T-cell (primary cell): Measurements from ENCODE around the gene KCNN1. TPM values are rescaled to one million over a fixed set of nuclear protein-coding genes. Genes with fewer than 3 reads are reported as not detected.

ENCODE experiments used
- ATAC-seq, 4 experiments: fragments of 200-7000 bp in 3 of 4; fragments of 150-1000 bp in 1 of 4; cut with Tn5 transposase; replicated peaks in 1 of 4; 1 replicate in 3 of 4; 2 replicates in 1 of 4; pipeline ENCODE4 v1.10.0; 2021; ENCODE audit warnings: moderate library complexity in 3 of 4, mild to moderate bottlenecking in 2 of 4, moderate number of reproducible peaks in 1 of 4
- CTCF ChIA-PET, 2 donors: fragments of 300-600 bp; sonication (Branson Sonifier 250); formaldehyde crosslinking; loops; one replicate each; lab custom pipeline; 2022; ENCODE audit warnings: antibody characterized with exemption in 2 of 2; lab: Charles Lee
- POLR2A ChIA-PET, 2 donors: fragments of 300-600 bp; sonication (Branson Sonifier 250); formaldehyde crosslinking; loops; one replicate each; lab custom pipeline; 2022; ENCODE audit warnings: antibody characterized with exemption in 2 of 2; lab: Charles Lee
- DNase-seq, 35 experiments: peaks; one replicate each; pipeline versions ENCODE4 v3.0.0 to v3.0.0-alpha.2; 2013 to 2023
- H3K27ac ChIP-seq: one replicate; pipeline ENCODE4 v1.5.1; 2013; ENCODE audit warnings: low read length
- H3K27me3 ChIP-seq, 2 experiments: replicated peaks in 1 of 2; 1 replicate in 1 of 2; 2 replicates in 1 of 2; pipeline versions ENCODE4 v1.6.1 to v1.7.0; 2013; ENCODE audit warnings: low read length in 1 of 2, mixed read lengths in 1 of 2; ENCODE audit not compliant: control insufficient read depth in 2 of 2, insufficient read depth in 2 of 2; ENCODE audit errors: extremely low read depth in 1 of 2
- H3K36me3 ChIP-seq, 2 donors: 1 replicate in 1 of 2; 2 replicates in 1 of 2; pipeline versions ENCODE4 v1.6.1 to v1.7.0; 2013; ENCODE audit warnings: low read length in 1 of 2; ENCODE audit not compliant: control insufficient read depth in 2 of 2, insufficient read depth in 1 of 2; ENCODE audit errors: extremely low read depth in 1 of 2
- H3K4me1 ChIP-seq, 2 experiments: 1 replicate in 1 of 2; 2 replicates in 1 of 2; pipeline versions ENCODE4 v1.6.1 to v1.7.0; 2013; ENCODE audit warnings: low read length in 2 of 2, mixed read lengths in 1 of 2; ENCODE audit not compliant: insufficient read depth in 2 of 2, control insufficient read depth in 1 of 2; ENCODE audit errors: extremely low read depth in 1 of 2
- H3K4me3 ChIP-seq, 2 donors: 1 replicate in 1 of 2; 2 replicates in 1 of 2; pipeline versions ENCODE4 v1.5.1 to v1.7.0; 2013; ENCODE audit warnings: mild to moderate bottlenecking in 2 of 2, low read length in 1 of 2, moderate library complexity in 1 of 2; ENCODE audit not compliant: control insufficient read depth in 1 of 2; ENCODE audit errors: extremely low read depth in 1 of 2
- H3K9me3 ChIP-seq: 2 replicates; pipeline ENCODE4 v1.7.0; 2013
- H3K27ac Mint-ChIP-seq, 2 donors: one replicate each; pipeline ENCODE4 v1.8.0; 2020 to 2021; ENCODE audit warnings: mild to moderate bottlenecking in 2 of 2, mixed read lengths in 2 of 2
- H3K27me3 Mint-ChIP-seq, 2 donors: one replicate each; pipeline ENCODE4 v1.8.0; 2021 to 2022; ENCODE audit warnings: mixed read lengths in 2 of 2
- H3K36me3 Mint-ChIP-seq: one replicate; pipeline ENCODE4 v1.8.0; 2021; ENCODE audit warnings: mixed read lengths
- H3K4me1 Mint-ChIP-seq, 3 donors: one replicate each; pipeline ENCODE4 v1.8.0; 2020 to 2022; ENCODE audit warnings: mixed read lengths in 3 of 3, mild to moderate bottlenecking in 1 of 3
- H3K4me3 Mint-ChIP-seq, 3 donors: one replicate each; pipeline ENCODE4 v1.8.0; 2020 to 2022; ENCODE audit warnings: mild to moderate bottlenecking in 3 of 3, mixed read lengths in 3 of 3, moderate library complexity in 3 of 3
- H3K9me3 Mint-ChIP-seq, 3 donors: one replicate each; pipeline ENCODE4 v1.8.0; 2020 to 2022; ENCODE audit warnings: mixed read lengths in 3 of 3
- WGBS: methylation state at CpG from one replicate; pipeline ENCODE4 v1.1.5; 2013; ENCODE audit warnings: missing lambda C conversion rate; ENCODE audit not compliant: insufficient coverage; 5-methylcytosine and 5-hydroxymethylcytosine counted together
- total RNA-seq, 35 experiments: library from RNA in 6 of 35; stranded (reverse) in 6 of 35; fragments of 120-200 nt in 1 of 35; gene quantifications; one replicate each; pipeline versions ENCODE4 v1.2.1 to v1.2.4 and lab custom pipeline; 2013 to 2026

KCNN1 gene
- total RNA-seq, 5 donors from 2014 or later (not counting 1 experiment from before 2014, with no cell fraction given): not detected

GRCh38 chr19:18049385-18049784 lies 82.5 kb downstream of the KCNN1 start:
- H3K4me1 Mint-ChIP-seq: peaks cover 44 to 52% (median 51%) of the 10 kb centered on the region in 3 donors
- DNase-seq (no peak), ATAC-seq (no peak)
- H3K9me3 Mint-ChIP-seq: no peaks in the 10 kb centered on the region
- peaks cover 0 to 3% of the 10 kb centered on the region in 2 experiments for H3K27me3 ChIP-seq
- no peak overlapping the region for H3K4me3 ChIP-seq
- CTCF ChIA-PET: no interaction called here
- no peaks in the 10 kb centered on the region for H3K27me3 Mint-ChIP-seq
- H3K4me1 ChIP-seq: peaks cover 15 to 37% of the 10 kb centered on the region in 2 experiments
- no peak overlapping the region for H3K27ac ChIP-seq
- no peaks in the 10 kb centered on the region for H3K9me3 ChIP-seq
- 98% methylated on average over 7 of the region's 10 CpGs for WGBS
- POLR2A ChIA-PET: no interaction called here
- H3K27ac Mint-ChIP-seq: peak overlapping the region; percentile 46 to 58
- no peaks in the 10 kb centered on the region for H3K36me3 ChIP-seq
- H3K36me3 Mint-ChIP-seq: no peaks in the 10 kb centered on the region
- H3K4me3 Mint-ChIP-seq: no peak overlapping the region

Other genes starting within 250 kb of the KCNN1 start
- gene MAP1S, start 247.6 kb upstream of the KCNN1 start, total RNA-seq: 10 to 100 TPM; 32.8 to 78.5 (median 66.0) TPM
- 100 to 1,000 TPM in 3 of 5 donors, 10 to 100 TPM in 2; 63.0 to 129 (median 118) TPM for gene FCHO1, start 215.6 kb upstream of the KCNN1 start, total RNA-seq
- 1 to 10 TPM in 1 of 5 donors, under 1 TPM in 4; 0.12 to 1.2 (median 0.79) TPM for gene B3GNT3, start 172.0 kb upstream of the KCNN1 start, total RNA-seq
- gene INSL3, start 145.6 kb upstream of the KCNN1 start, total RNA-seq: 1 to 10 TPM; 4.3 to 8.9 (median 5.4) TPM
- 100 to 1,000 TPM; 120 to 224 (median 127) TPM for gene JAK3, start 119.1 kb upstream of the KCNN1 start, total RNA-seq
- gene RPL18A, start 107.2 kb upstream of the KCNN1 start, total RNA-seq: 1,000 to 10,000 TPM; 3,000 to 4,207 (median 4,048) TPM
- 1 to 10 TPM; 2.1 to 5.7 (median 3.5) TPM for gene SLC5A5, start 95.2 kb upstream of the KCNN1 start, total RNA-seq
- 10 to 100 TPM; 24.8 to 51.1 (median 41.5) TPM for gene CCDC124, start 34.1 kb upstream of the KCNN1 start, total RNA-seq
- gene ARRDC2, start 41.1 kb downstream of the KCNN1 start, total RNA-seq: 100 to 1,000 TPM; 163 to 195 (median 188) TPM
- gene IL12RB1, start 119.8 kb downstream of the KCNN1 start, total RNA-seq: 10 to 100 TPM; 26.3 to 45.2 (median 39.3) TPM
- 10 to 100 TPM; 42.0 to 60.2 (median 53.2) TPM for gene MAST3, start 130.7 kb downstream of the KCNN1 start, total RNA-seq
- 10 to 100 TPM; 11.8 to 25.5 (median 17.6) TPM for gene PIK3R2, start 186.1 kb downstream of the KCNN1 start, total RNA-seq
- gene IFI30, start 206.7 kb downstream of the KCNN1 start, total RNA-seq: 10 to 100 TPM in 1 of 5 donors, 1 to 10 TPM in 4; 3.2 to 11.8 (median 5.1) TPM
- gene MPV17L2, start 226.1 kb downstream of the KCNN1 start, total RNA-seq: 1 to 10 TPM; 3.8 to 8.2 (median 8.1) TPM
- gene RAB3A, start 236.9 kb downstream of the KCNN1 start, total RNA-seq: 1 to 10 TPM; 4.7 to 8.3 (median 5.6) TPM